Measurements from ENCODE around the gene CHRNA4. TPM values are rescaled to one million over a fixed set of nuclear protein-coding genes. Genes with fewer than 3 reads are reported as not detected.

Gene CHRNA4
- total and polyA plus RNA-seq, 2 of the 13 experiments (the other 11 are each of a cell fraction or from before 2014, with no cell fraction given): not detected

- FAIRE-seq: no peak
- Histone ChIP-seq H3K9ac (ENCODE audit: insufficient read depth, low read depth, low read length) (no peak overlapping the region), H3K36me3 (replicated peaks in 1 of 2; ENCODE audit: control insufficient read depth in 1 of 2, insufficient read depth in 2 of 2, low read length in 2 of 2) (no peaks in the 10 kb centered on the region), H3K27ac (ENCODE audit: extremely low read length, insufficient read depth, low read length) (no peak overlapping the region), H3K79me2 (ENCODE audit: insufficient read depth, low read length) (no peaks in the 10 kb centered on the region), H3K4me2 (ENCODE audit: low read depth, low read length) (no peak overlapping the region), H3K9me3 (ENCODE audit: low read length) (peaks cover 3% of the 10 kb centered on the region), H3K4me1 (ENCODE audit: insufficient read depth, low read length) (peaks cover 23% of the 10 kb centered on the region), H3K27me3 (ENCODE audit: control insufficient read depth in 1 of 2, insufficient read depth in 2 of 2, low read length in 2 of 2) (peaks cover 5 to 32% of the 10 kb centered on the region in 2 experiments; a peak in 3 of 5 replicates), H4K20me1 (ENCODE audit: insufficient read depth, low read length) (peaks cover 11% of the 10 kb centered on the region; the same call in 1 of the 2 replicates), H2AFZ (ENCODE audit: low read length) (no peak overlapping the region), H3K4me3 (replicated peaks in 1 of 3; ENCODE audit: insufficient read depth in 1 of 3, low read depth in 2 of 3, low read length in 3 of 3) (no peak overlapping the region)
- in situ Hi-C loops (cut with HindIII; ENCODE audit: extremely low pct_ligation_motif_present, low pct_unique_long_range_greater_than_20kb): loop anchor here (5.0 kb wide), 1 partner anchor 73 kb away; no protein-coding TSS in a partner anchor
- no TSS peak for BruUV-seq (replicated peaks)
- 65% methylated on average over 17 of the region's 21 CpGs for WGBS (ENCODE audit: low lambda C conversion rate)
- no peak for TF ChIP-seq ZNF282 (IDR thresholded peaks at IDR 0.05; ENCODE audit: partially characterized antibody)
- TF ChIP-seq, protein P1, sequence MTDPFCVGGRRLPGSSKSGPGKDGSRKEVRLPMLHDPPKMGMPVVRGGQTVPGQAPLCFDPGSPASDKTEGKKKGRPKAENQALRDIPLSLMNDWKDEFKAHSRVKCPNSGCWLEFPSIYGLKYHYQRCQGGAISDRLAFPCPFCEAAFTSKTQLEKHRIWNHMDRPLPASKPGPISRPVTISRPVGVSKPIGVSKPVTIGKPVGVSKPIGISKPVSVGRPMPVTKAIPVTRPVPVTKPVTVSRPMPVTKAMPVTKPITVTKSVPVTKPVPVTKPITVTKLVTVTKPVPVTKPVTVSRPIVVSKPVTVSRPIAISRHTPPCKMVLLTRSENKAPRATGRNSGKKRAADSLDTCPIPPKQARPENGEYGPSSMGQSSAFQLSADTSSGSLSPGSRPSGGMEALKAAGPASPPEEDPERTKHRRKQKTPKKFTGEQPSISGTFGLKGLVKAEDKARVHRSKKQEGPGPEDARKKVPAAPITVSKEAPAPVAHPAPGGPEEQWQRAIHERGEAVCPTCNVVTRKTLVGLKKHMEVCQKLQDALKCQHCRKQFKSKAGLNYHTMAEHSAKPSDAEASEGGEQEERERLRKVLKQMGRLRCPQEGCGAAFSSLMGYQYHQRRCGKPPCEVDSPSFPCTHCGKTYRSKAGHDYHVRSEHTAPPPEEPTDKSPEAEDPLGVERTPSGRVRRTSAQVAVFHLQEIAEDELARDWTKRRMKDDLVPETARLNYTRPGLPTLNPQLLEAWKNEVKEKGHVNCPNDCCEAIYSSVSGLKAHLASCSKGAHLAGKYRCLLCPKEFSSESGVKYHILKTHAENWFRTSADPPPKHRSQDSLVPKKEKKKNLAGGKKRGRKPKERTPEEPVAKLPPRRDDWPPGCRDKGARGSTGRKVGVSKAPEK (CRISPR knock-in tag; IDR thresholded peaks at IDR 0.05; ENCODE audit: borderline replicate concordance): no peak
- TF ChIP-seq ZC3H13 (CRISPR knock-in tag; IDR thresholded peaks at IDR 0.05): no peak
- no peak for TF ChIP-seq ZNF337 (CRISPR knock-in tag; IDR thresholded peaks at IDR 0.05; ENCODE audit: borderline replicate concordance, low read depth)
- TF ChIP-seq DR1 (CRISPR knock-in tag; IDR thresholded peaks at IDR 0.05): no peak
- no peak for TF ChIP-seq TEAD2 (CRISPR knock-in tag; IDR thresholded peaks at IDR 0.05)
- no peak for TF ChIP-seq ZNF33B (CRISPR knock-in tag; IDR thresholded peaks at IDR 0.05)
- no peak for TF ChIP-seq THYN1 (CRISPR knock-in tag; IDR thresholded peaks at IDR 0.05; ENCODE audit: borderline replicate concordance, low read depth)
- no peak for TF ChIP-seq SSRP1 (CRISPR knock-in tag; IDR thresholded peaks at IDR 0.05)
- TF ChIP-seq ZBTB42 (CRISPR knock-in tag; IDR thresholded peaks at IDR 0.05): no peak
- no peak for TF ChIP-seq ZGPAT (CRISPR knock-in tag; IDR thresholded peaks at IDR 0.05)
- ATAC-seq: no peak
- ChIA-PET POLR2A (interaction anchor here (1.3 kb wide), 1 partner anchor 71 kb away, joined by 4 read pairs; no protein-coding TSS in a partner anchor), CTCF (ENCODE audit: low intra/inter-chr PET ratio, low total read pairs) (interaction anchor here (3.8 to 3.9 kb wide), 2 partner anchors 70 kb away, joined by 18 to 69 read pairs; no protein-coding TSS in a partner anchor)
- DNase-seq (ENCODE audit: low spot score): no peak
- intact Hi-C loops (cut with micrococcal nuclease; ENCODE audit: unreplicated experiment): no loop called here
Observed at GRCh38 chr20:63380346-63380870, 19.3 kb upstream of the CHRNA4 start.
